Spinal cord (tissue), 10 donors: ENCODE data around the gene PRKAR2B. TPM values are rescaled to one million over a fixed set of nuclear protein-coding genes. Genes with fewer than 3 reads are reported as not detected.

Experiments
- DNase-seq, 6 donors: peaks; one replicate each; pipeline versions ENCODE4 v3.0.0 to v3.0.0-alpha.2; 2013 to 2015; ENCODE audit warnings: low spot score in 6 of 6, low read depth in 4 of 6
- H3K27ac ChIP-seq: one replicate; pipeline ENCODE4 v1.5.1; 2013; ENCODE audit warnings: low read depth, low read length, control low read depth
- H3K27me3 ChIP-seq: one replicate; pipeline ENCODE4 v1.6.1; 2013; ENCODE audit warnings: low read length; ENCODE audit not compliant: control insufficient read depth, insufficient read depth
- H3K36me3 ChIP-seq: one replicate; pipeline ENCODE4 v1.6.1; 2013; ENCODE audit warnings: low read length; ENCODE audit not compliant: control insufficient read depth, insufficient read depth
- H3K4me1 ChIP-seq: one replicate; pipeline ENCODE4 v1.6.1; 2013; ENCODE audit warnings: low read length; ENCODE audit not compliant: control insufficient read depth, insufficient read depth
- H3K4me3 ChIP-seq: one replicate; pipeline ENCODE4 v1.5.1; 2013; ENCODE audit warnings: low read depth, low read length, control low read depth
- H3K9me3 ChIP-seq: one replicate; pipeline ENCODE4 v1.6.1; 2013; ENCODE audit warnings: low read length; ENCODE audit not compliant: control insufficient read depth, insufficient read depth
- WGBS: methylation state at CpG from one replicate; pipeline ENCODE4 v1.1.5; 2013; ENCODE audit warnings: missing lambda C conversion rate; ENCODE audit not compliant: insufficient coverage; 5-methylcytosine and 5-hydroxymethylcytosine counted together
- polyA plus RNA-seq, 2 donors: library from polyadenylated mRNA; unstranded; fragments of 120-200 nt; gene quantifications; one replicate each; pipeline ENCODE4 v1.2.1, GENCODE V29; 2013; ENCODE audit not compliant: insufficient read length in 2 of 2
- total RNA-seq, 2 donors: library from RNA; depleted of rRNA in 1 of 2; stranded (reverse); fragments of 120-200 nt in 1 of 2; fragments of >200 nt in 1 of 2; gene quantifications; one replicate each; pipeline versions ENCODE4 v1.2.3 to v1.2.4, GENCODE V29; 2013 to 2014
- donor health status: healthy.

PRKAR2B gene
- total and polyA plus RNA-seq, 4 donors: 22.2 to 96.0 (median 70.9) TPM

DNA sequence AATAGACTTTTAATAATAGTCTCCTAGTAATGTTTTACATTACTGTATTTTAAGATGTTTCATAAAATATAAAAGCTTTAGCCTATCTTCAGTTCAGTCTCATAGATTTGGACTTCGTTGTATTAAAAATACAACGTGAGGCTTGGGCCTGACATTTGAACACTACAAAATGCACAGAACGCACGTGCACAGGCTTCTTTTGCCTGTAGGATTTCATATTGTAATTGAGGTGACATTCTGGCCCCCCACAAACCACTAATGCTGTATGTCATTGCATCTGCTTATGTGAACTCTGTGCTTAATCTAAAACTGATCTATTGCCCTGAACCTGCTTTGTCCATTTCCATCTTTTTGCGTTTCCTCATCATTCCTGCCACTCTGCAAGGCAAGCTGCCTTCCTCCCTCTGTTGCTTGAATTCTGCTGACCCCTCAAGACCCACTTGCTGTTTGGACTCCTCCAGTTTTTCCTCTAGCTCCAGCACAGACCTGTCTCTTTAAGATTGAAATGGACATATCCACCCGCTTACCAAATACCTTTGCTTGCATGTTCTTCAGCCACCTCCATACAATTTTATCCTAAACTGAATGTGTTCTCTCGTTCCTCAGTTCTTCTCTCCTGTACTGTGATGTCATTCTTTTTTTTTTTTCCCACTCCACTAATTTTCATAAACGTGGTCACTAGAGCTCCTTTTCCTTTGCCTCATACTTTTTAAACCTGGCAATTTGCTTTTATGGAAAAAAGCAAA lies 12.4 kb downstream of the PRKAR2B start:
- Histone ChIP-seq H3K36me3 (no peaks in the 10 kb centered on the region), H3K4me3 (no peak overlapping the region), H3K27me3 (no peaks in the 10 kb centered on the region), H3K4me1 (no peaks in the 10 kb centered on the region), H3K9me3 (no peaks in the 10 kb centered on the region), H3K27ac (no peak overlapping the region)
- no peak for DNase-seq
- 77% methylated on average over 3 of the region's 8 CpGs for WGBS

DNA sequence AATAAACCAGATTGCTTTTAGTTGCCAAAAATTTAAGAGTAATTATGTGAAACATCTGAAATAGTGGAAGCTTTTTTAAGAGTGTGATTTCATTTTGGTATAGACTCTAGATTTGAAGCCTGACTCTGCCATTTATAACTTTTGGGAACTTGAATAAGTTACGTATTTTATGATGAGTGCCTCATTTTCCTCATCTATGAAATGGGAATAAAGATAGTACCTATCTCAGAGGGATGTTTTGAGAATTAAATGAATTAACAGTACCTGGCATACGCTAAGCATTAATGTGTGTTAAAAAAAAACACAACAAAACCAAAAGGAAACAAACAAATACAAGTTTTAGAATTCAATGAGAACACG lies 12.9 kb downstream of the PRKAR2B start:
- H3K4me3 ChIP-seq: no peak overlapping the region
- WGBS: no CpG with 5 or more reads among the region's 3 CpGs
- no peak for DNase-seq
- H3K4me1 ChIP-seq: no peaks in the 10 kb centered on the region
- H3K36me3 ChIP-seq: no peaks in the 10 kb centered on the region
- no peaks in the 10 kb centered on the region for H3K9me3 ChIP-seq
- H3K27me3 ChIP-seq: no peaks in the 10 kb centered on the region
- no peak overlapping the region for H3K27ac ChIP-seq

DNA sequence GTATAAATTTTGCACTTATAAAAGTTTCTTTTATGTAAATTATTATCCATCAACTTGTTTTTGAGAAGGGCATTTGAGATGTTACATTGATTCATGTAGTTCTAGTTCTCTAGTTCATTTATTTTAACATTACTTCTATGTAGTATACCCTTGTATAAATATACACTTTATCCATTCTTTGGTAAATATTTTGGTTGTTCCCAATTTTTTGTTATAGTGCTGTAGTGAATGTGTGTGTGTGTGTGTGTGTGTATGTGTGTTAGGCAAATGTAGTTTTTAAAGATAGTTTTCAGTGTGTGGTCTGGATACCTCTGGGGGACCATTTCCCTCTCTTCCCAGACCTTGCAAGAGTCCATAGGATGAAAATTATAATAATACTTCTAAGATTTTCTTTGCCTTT lies 15.0 kb downstream of the PRKAR2B start:
- DNase-seq: no peak
- Histone ChIP-seq H3K27ac (no peak overlapping the region), H3K36me3 (no peaks in the 10 kb centered on the region), H3K4me3 (no peak overlapping the region), H3K9me3 (no peaks in the 10 kb centered on the region), H3K27me3 (no peaks in the 10 kb centered on the region), H3K4me1 (no peaks in the 10 kb centered on the region)

GRCh38 chr7:107063245-107064120 lies 19.0 kb downstream of the PRKAR2B start:
- no CpG with 5 or more reads among the region's 8 CpGs for WGBS
- H3K27ac ChIP-seq: no peak overlapping the region
- no peaks in the 10 kb centered on the region for H3K36me3 ChIP-seq
- no peaks in the 10 kb centered on the region for H3K9me3 ChIP-seq
- DNase-seq: no peak
- H3K4me1 ChIP-seq: no peaks in the 10 kb centered on the region
- no peaks in the 10 kb centered on the region for H3K27me3 ChIP-seq
- no peak overlapping the region for H3K4me3 ChIP-seq

- H3K4me3 ChIP-seq: no peak overlapping the region
- no peaks in the 10 kb centered on the region for H3K27me3 ChIP-seq
- H3K9me3 ChIP-seq: no peaks in the 10 kb centered on the region
- no peak for DNase-seq
- 91% methylated on average over 1 of the region's 7 CpGs for WGBS
- H3K4me1 ChIP-seq: no peaks in the 10 kb centered on the region
- no peak overlapping the region for H3K27ac ChIP-seq
- no peaks in the 10 kb centered on the region for H3K36me3 ChIP-seq
Measured at GRCh38 chr7:107064255-107064654, 19.8 kb downstream of the PRKAR2B start.

GRCh38 chr7:107065929-107066247 lies 21.4 kb downstream of the PRKAR2B start:
- no peak for DNase-seq
- peaks cover 2% of the 10 kb centered on the region for H3K4me1 ChIP-seq
- no peaks in the 10 kb centered on the region for H3K27me3 ChIP-seq
- no peaks in the 10 kb centered on the region for H3K9me3 ChIP-seq
- 78% methylated on average over 1 of the region's 4 CpGs for WGBS
- H3K4me3 ChIP-seq: no peak overlapping the region
- H3K27ac ChIP-seq: no peak overlapping the region
- no peaks in the 10 kb centered on the region for H3K36me3 ChIP-seq

- Histone ChIP-seq H3K36me3 (no peaks in the 10 kb centered on the region), H3K9me3 (no peaks in the 10 kb centered on the region), H3K4me3 (no peak overlapping the region), H3K27me3 (no peaks in the 10 kb centered on the region), H3K27ac (no peak overlapping the region), H3K4me1 (peaks cover 2% of the 10 kb centered on the region)
- WGBS: no CpG with 5 or more reads among the region's 3 CpGs
- no peak for DNase-seq
Measured at GRCh38 chr7:107068156-107068555, 23.7 kb downstream of the PRKAR2B start.

DNA sequence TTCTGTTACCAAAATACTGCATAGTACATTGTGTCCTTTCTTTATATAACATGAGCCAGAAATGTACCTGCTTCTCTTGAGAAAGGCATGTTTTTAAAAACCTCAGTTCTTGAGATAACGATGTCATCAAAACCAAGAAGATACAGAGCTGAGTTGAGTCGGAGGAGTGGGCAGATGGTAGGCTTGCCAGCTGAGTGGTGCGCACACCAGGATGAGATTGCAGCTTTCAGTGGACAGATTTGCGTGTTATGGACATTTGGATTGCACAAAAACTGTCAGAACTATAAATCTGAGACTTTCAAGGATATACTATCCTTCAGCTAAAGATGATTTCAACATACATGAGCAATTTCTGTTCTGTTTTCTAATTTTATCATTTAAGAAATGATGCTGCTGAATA lies 25.0 kb downstream of the PRKAR2B start:
- 100% methylated on average over 1 of the region's 4 CpGs for WGBS
- Histone ChIP-seq H3K27me3 (no peaks in the 10 kb centered on the region), H3K4me3 (no peak overlapping the region), H3K9me3 (no peaks in the 10 kb centered on the region), H3K4me1 (peaks cover 2% of the 10 kb centered on the region), H3K27ac (no peak overlapping the region), H3K36me3 (no peaks in the 10 kb centered on the region)
- DNase-seq: no peak

GRCh38 chr7:107070710-107071109 lies 26.2 kb downstream of the PRKAR2B start:
- H3K36me3 ChIP-seq: no peaks in the 10 kb centered on the region
- peak in 1 of 6 donors; percentile 36 for DNase-seq
- H3K9me3 ChIP-seq: no peaks in the 10 kb centered on the region
- no peaks in the 10 kb centered on the region for H3K27me3 ChIP-seq
- no peak overlapping the region for H3K4me3 ChIP-seq
- WGBS: no CpG with 5 or more reads among the region's 2 CpGs
- H3K27ac ChIP-seq: no peak overlapping the region
- H3K4me1 ChIP-seq: peaks cover 2% of the 10 kb centered on the region

GRCh38 chr7:107071129-107071528 lies 26.6 kb downstream of the PRKAR2B start:
- WGBS: 100% methylated on average over 2 of the region's 3 CpGs
- Histone ChIP-seq H3K9me3 (no peaks in the 10 kb centered on the region), H3K36me3 (no peaks in the 10 kb centered on the region), H3K4me1 (peaks cover 2% of the 10 kb centered on the region), H3K4me3 (no peak overlapping the region), H3K27me3 (no peaks in the 10 kb centered on the region), H3K27ac (no peak overlapping the region)
- DNase-seq: no peak
